GM12865 (cell line): ENCODE measurements around the gene PRSS22.

ENCODE experiments used
- DNase-seq: peaks from one replicate; pipeline ENCODE4 v3.0.0; 2010; ENCODE audit warnings: low read depth
- H3K4me3 ChIP-seq: 2 replicates; pipeline ENCODE4 v1.5.1; 2011; ENCODE audit warnings: mild to moderate bottlenecking, low read depth, low read length, control low read depth
- TF ChIP-seq, protein P1 (sequence below): IDR thresholded peaks from 2 replicates; pipeline ENCODE4 v1.5.1; 2011; ENCODE audit warnings: low read length, control low read depth, low read depth, inconsistent platforms; ENCODE audit not compliant: insufficient read depth; ENCODE audit errors: missing control alignments

PRSS22 gene

DNA sequence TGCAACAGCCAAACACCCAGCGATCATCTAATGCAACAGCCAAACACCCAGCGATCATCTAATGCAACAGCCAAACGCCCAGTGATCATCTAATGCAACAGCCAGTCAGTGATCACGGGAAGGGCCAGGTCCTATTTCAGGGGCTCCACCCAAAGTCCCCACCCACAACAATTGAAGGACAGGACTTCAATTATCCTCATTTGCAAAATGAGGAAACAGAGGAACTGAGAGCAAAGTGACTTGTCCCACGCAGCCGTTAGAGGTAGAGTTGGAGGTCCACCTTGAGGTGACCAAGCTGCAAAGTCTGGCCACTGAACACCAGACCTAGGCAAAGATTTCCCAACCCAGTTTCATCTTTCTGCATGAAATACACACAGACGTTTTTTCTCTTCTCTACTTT, 24.2 kb downstream of the PRSS22 start:
- no peak overlapping the region for H3K4me3 ChIP-seq
- TF ChIP-seq, protein P1, sequence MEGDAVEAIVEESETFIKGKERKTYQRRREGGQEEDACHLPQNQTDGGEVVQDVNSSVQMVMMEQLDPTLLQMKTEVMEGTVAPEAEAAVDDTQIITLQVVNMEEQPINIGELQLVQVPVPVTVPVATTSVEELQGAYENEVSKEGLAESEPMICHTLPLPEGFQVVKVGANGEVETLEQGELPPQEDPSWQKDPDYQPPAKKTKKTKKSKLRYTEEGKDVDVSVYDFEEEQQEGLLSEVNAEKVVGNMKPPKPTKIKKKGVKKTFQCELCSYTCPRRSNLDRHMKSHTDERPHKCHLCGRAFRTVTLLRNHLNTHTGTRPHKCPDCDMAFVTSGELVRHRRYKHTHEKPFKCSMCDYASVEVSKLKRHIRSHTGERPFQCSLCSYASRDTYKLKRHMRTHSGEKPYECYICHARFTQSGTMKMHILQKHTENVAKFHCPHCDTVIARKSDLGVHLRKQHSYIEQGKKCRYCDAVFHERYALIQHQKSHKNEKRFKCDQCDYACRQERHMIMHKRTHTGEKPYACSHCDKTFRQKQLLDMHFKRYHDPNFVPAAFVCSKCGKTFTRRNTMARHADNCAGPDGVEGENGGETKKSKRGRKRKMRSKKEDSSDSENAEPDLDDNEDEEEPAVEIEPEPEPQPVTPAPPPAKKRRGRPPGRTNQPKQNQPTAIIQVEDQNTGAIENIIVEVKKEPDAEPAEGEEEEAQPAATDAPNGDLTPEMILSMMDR = no peak
- no peak for DNase-seq

DNA sequence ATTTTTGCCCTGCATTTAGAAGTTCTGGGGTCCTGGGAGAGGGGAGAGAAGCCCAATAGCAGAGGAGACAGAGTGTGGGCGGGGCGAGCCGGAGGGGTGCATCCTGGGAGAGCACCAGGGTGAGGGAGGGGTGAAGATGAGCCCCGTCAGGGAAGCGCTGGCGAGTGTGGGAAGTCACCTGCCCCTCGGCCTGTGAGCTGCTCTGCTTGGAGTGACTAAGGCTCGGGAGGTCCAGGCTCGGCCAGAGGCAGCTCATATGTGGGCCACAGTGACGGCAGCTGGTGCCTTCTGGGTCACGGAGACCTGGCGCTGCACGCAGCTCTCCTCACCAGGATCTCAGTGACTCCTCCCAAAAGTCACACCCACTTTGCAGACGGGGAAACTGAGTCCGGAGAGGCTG, 26.8 kb downstream of the PRSS22 start:
- TF ChIP-seq, protein P1 = no peak
- DNase-seq = no peak
- no peak overlapping the region for H3K4me3 ChIP-seq

DNA sequence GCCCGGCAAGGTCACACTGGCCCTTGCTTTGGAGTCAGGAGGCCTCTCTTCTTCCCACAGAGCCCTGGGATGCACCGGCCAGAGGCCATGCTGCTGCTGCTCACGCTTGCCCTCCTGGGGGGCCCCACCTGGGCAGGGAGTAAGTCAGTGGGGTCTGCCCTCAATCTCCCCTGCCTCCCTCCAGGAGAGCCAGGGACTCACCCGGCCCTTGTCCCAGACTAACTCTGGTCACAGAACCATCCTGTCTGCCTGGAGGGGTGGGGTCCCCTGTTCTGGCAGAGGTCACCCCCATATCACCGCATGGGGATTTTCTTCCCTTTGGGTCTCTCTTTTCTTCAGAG, 27.6 kb downstream of the PRSS22 start:
- TF ChIP-seq, protein P1 = no peak

DNA sequence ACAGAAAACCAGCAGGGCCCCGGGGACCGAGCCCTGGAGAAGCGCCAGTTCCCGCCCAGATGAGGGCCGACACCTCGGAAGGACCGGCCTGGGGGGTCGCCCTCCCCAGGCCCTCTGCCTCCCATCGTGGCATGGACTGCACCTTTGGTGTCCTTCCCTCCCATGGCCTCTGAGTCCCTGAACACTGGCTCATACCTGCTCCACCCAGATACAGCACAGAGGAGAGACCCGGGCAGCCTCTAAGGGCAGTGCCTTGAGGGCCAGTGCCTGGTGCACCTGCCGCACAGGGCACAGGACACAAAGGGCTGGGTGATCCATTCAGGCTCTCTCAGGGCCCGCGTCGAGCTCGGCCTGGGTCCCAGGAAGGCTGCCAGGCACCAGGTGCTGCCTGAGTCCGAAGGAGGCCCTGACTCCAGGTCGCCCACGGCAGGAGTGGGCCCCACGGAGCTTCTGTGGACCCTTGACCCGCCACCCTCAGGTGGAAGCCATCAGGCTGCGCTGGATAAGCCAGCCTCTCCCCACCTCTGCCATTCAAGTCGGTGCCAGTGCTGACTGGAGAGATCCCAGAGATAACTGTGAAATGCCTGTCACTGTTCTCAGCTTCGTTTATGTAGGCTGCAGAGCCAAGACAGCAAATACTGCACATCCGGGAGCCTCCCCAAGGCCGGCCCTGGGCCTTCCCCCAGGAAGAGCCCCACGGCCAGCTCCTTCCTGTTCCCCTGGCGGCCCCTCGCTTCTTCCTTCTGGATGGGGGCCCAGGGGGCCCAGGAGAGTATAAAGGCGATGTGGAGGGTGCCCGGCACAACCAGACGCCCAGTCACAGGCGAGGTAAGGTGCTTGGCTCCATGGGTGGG, 28.2 kb downstream of the PRSS22 start, which contains the start of gene ZG16B:
Gene ZG16B, plus strand, starts transcription at position 803 of the 854 bp plus-strand sequence. CDS start 139 bp downstream, outside the sequence.
- H3K4me3 ChIP-seq = peak within 1 kb of the TSS; percentile 50
- peak; percentile 44 for DNase-seq
- TF ChIP-seq, protein P1 = no peak

More for the DNA sequence above, 27.6 kb downstream of the PRSS22 start:
- DNase-seq = no peak
- H3K4me3 ChIP-seq = peak overlapping the region; percentile 50

DNA sequence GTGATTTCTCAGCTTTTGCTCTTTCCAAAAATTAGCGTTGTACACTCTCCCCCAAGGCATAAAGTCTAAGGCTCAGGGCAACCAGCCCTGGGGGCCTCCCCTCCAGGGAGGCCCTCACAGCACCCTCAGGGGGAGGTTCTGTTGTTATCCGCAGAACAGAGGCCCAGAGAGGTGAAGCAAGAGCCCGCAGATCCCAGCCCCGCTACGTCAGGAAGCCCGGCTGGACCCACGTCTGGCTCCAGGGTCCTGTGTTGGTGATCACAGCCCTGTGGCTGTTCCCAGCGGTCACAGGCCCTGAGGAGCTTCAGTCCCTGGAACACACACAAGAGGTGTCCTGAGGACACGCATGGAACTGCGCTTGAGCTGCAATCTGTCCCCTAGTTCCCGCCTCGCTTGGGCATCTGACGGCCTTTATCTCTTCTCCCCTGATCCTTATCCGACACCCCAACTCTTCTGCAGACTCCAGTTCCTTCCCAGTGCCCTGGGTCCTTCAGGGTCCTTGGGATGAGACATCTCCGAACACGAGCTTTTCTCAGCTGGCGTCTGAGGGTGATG, 29.0 kb downstream of the PRSS22 start:
- H3K4me3 ChIP-seq = no peak overlapping the region
- TF ChIP-seq, protein P1 = no peak
- DNase-seq = no peak

DNA sequence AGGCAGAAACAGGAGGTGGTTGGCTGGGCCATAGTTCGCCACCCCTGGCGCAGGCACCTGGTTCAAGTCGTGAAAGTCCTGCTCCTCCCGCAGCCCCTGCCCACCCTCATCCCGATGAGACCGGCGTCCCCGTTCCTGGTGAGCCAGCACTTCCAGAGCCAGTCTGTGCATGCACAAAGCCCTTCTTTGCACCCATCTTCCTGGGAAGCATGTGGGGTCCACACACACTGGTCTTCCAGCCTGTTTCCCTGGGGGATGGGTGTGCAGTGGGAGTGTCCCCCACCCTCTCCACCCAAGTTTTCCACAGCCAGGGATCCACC, 29.5 kb downstream of the PRSS22 start:
- H3K4me3 ChIP-seq = no peak overlapping the region

More for the DNA sequence above, 29.5 kb downstream of the PRSS22 start:
- TF ChIP-seq, protein P1 = no peak
- no peak for DNase-seq
